Coronary artery (tissue), 2 donors: ENCODE data around the gene OPCML.

Experiments used
- DNase-seq: peaks from one replicate; pipeline ENCODE4 v3.0.0-alpha.2; 2017; ENCODE audit warnings: low spot score
- H3K27ac ChIP-seq, 2 donors: fragments of 200-600 bp; sonication (generic); one replicate each; pipeline ENCODE4 v1.5.1; 2016 to 2019
- H3K4me3 ChIP-seq: fragments of 200-600 bp; sonication (generic); 2 replicates; pipeline ENCODE4 v1.5.1; 2016; ENCODE audit warnings: mild to moderate bottlenecking, moderate library complexity
- CTCF ChIP-seq: fragments of 200-600 bp; sonication (generic); IDR thresholded peaks from one replicate; pipeline ENCODE4 v1.5.1; 2019; ENCODE audit warnings: antibody characterized with exemption

OPCML gene

GRCh38 chr11:132804258-132804657 lies 728.0 kb downstream of the OPCML start:
- Histone ChIP-seq H3K4me3 (no peak overlapping the region), H3K27ac (no peak overlapping the region)
- no peak for TF ChIP-seq CTCF
- no peak for DNase-seq

DNA sequence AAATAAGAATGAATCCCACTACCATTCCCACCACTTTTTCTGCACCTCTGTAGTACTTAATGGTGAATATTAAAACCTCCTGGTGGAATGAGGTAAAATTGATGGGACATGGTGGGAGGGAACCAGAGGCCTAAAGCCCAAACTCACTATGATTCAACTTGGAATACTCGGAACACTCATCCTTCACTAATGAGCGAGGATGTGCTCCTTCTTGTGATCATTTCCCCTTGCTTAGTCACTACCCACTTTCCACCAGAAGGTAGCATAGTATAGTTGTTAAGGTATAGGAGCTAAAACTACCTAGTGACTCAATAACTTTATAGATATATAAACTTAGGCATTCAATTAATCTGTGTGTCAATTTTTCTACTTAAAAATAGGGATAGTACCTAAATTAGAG lies 728.9 kb downstream of the OPCML start:
- no peak for TF ChIP-seq CTCF
- Histone ChIP-seq H3K4me3 (no peak overlapping the region), H3K27ac (no peak overlapping the region)
- no peak for DNase-seq

DNA sequence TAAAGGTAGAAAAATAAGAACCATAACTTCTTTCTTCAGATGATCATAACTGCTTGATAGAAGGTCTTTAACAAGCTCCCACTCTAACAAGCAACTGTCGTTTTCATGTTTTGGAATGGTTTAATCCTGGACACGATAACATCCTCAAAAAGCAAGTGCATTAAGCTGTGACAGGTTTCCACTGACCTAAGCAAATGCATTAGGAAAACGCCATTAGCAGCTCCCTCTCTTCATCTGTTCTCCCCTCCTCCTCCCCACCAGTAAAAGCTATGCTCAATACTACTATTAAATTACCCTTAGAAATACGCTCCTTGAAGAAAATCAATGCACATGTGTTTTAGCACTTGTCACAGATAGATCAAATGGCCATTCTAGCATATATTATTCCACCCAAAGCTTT lies 729.4 kb downstream of the OPCML start:
- DNase-seq, result no peak
- Histone ChIP-seq H3K4me3 (no peak overlapping the region), H3K27ac (no peak overlapping the region)
- no peak for TF ChIP-seq CTCF

DNA sequence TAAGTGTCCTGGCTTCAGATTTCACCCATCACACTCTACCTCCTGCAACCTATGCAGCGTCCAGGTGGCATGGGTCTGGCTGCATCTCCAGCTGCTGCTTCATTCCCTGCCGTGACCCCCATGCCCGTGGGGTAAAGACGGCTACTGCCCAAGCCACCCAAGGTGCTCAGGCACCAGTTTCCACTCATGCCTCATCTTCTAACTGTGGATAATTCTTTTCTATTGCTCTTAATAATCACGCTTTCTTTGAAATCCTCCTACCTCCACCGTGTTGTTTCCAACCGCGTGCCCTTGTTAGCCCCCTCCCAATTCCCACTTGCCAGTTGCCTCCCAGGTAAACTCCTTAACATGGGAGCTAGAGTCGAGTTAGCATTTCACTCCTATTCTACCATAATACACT lies 738.5 kb downstream of the OPCML start:
- DNase-seq, result no peak
- no peak for TF ChIP-seq CTCF
- no peak overlapping the region for H3K27ac ChIP-seq
- no peak overlapping the region for H3K4me3 ChIP-seq

- no peak for TF ChIP-seq CTCF
- no peak overlapping the region for H3K27ac ChIP-seq
- no peak for DNase-seq
- no peak overlapping the region for H3K4me3 ChIP-seq
Observed at GRCh38 chr11:132792341-132793140, 739.8 kb downstream of the OPCML start.

DNA sequence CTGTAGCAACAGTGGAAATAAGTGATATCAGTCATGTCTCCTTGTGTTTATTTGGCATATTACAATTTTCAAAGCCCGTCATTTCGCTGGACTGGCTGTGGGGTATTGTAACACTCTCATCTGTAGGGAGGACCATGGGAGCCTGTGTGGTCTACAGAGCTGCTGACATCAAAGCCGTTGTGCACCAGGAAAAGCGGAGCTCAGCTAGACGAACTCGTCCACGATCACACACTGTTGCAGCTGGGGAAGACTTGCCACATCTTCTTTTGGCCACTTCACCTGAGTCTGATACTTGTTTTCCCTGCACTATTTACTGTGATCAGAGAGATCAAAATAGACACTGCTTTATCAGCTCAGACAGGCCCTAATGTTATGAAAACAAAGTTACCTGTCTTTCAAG lies 741.3 kb downstream of the OPCML start:
- DNase-seq, result no peak
- no peak overlapping the region for H3K4me3 ChIP-seq
- no peak for TF ChIP-seq CTCF
- no peak overlapping the region for H3K27ac ChIP-seq

- H3K27ac ChIP-seq, result no peak overlapping the region
- no peak overlapping the region for H3K4me3 ChIP-seq
- no peak for DNase-seq
- TF ChIP-seq CTCF, result no peak
Observed at GRCh38 chr11:132790466-132790865, 741.8 kb downstream of the OPCML start.
